SIG-M5 treated with dmso at 0.1 percent for 504 hours (cell line): ENCODE data around the gene METTL17.

Experiments
- DNase-seq: peaks from one replicate; lab custom pipeline; 2025; ENCODE audit not compliant: unreplicated experiment; lab: John Stamatoyannopoulos, UW

METTL17 gene

GRCh38 chr14:21041676-21042433 lies 52.1 kb downstream of the METTL17 start, which contains the start of gene RNASE7:
RNASE7 (plus strand) TSS chr14:21042362; CDS start chr14:21042993, 631 bp downstream.
- no peak for DNase-seq

GRCh38 chr14:21042918-21043317 lies 53.1 kb downstream of the METTL17 start:
- DNase-seq: no peak

GRCh38 chr14:21043387-21043973 lies 53.7 kb downstream of the METTL17 start:
- DNase-seq: no peak

- DNase-seq: no peak
These were observed 54.3 kb downstream of the METTL17 start for GRCh38 chr14:21043974-21044618.
